GM12875 (cell line): ENCODE results near the gene AGAP1.

Experiments used
- H3K4me3 ChIP-seq: one replicate; pipeline ENCODE4 v1.5.1; 2011; ENCODE audit warnings: low read depth, low read length, control low read depth
- TF ChIP-seq, protein P1 (sequence below): IDR thresholded peaks from 2 replicates; pipeline ENCODE4 v1.5.1; 2011; ENCODE audit warnings: low read depth, mild to moderate bottlenecking, control low read depth, inconsistent platforms, low read length, moderate library complexity, borderline replicate concordance; ENCODE audit not compliant: insufficient read depth

The AGAP1 gene

GRCh38 chr2:236122236-236122635 is 628.4 kb downstream of the AGAP1 start:
- no peak overlapping the region for H3K4me3 ChIP-seq
- TF ChIP-seq, protein P1, sequence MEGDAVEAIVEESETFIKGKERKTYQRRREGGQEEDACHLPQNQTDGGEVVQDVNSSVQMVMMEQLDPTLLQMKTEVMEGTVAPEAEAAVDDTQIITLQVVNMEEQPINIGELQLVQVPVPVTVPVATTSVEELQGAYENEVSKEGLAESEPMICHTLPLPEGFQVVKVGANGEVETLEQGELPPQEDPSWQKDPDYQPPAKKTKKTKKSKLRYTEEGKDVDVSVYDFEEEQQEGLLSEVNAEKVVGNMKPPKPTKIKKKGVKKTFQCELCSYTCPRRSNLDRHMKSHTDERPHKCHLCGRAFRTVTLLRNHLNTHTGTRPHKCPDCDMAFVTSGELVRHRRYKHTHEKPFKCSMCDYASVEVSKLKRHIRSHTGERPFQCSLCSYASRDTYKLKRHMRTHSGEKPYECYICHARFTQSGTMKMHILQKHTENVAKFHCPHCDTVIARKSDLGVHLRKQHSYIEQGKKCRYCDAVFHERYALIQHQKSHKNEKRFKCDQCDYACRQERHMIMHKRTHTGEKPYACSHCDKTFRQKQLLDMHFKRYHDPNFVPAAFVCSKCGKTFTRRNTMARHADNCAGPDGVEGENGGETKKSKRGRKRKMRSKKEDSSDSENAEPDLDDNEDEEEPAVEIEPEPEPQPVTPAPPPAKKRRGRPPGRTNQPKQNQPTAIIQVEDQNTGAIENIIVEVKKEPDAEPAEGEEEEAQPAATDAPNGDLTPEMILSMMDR, result no peak

- TF ChIP-seq, protein P1, result no peak
These were observed 629.9 kb downstream of the AGAP1 start for GRCh38 chr2:236123716-236124115.

DNA sequence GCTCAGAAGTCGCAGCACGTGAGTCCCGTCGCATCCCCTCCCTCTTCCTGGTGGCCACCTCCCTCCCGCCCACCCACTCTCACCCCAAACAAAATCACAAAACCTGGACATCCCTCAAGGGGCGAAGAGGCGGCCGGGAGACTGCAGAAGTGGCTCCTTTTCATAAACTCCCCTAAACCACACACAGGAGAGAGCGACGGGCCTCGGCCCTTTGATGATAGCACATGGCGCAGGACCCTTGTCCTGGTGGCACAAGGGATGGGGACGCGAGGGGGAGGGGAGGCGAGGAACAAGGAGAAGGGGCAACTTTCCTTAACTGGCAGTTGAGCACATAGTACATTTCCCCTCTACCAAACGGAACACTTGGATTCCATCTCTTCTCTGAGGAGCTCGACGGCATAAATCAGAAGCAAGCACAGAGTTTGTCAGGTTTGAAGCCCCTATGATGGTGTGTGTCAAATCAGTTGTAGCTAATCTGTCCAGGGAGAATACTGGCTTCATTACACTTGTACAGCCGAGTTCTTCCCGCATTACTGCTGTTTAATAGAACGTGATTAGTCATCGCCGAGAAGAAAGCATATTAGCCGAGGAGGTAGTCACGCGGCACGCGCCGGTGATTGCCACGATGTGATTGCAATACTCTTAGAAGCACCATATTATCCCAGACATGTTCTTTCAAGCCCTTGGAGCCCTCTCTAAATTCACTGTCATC is 630.5 kb downstream of the AGAP1 start:
- TF ChIP-seq, protein P1, result no peak
- H3K4me3 ChIP-seq, result no peak overlapping the region

More at GRCh38 chr2:236123716-236124115, 629.9 kb downstream of the AGAP1 start:
- no peak overlapping the region for H3K4me3 ChIP-seq

DNA sequence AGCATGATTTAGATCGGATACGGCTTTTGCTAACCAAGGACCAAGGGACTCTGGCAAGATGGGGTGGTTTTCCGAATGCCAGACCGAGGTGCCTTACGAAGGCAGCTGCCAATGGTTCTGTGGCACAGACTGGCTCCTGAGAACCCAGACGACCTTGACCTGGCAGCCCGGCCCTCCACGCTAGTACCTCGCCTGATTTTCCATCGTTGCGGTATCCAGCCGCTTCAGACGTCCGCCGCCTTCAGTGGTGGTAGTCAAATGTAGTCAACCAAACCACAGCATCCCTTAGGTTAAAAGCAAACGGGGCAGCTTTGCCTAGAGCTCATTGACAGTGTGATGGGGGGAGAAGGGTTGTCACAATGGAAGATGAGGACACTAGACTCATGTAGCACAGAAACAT is 631.7 kb downstream of the AGAP1 start:
- TF ChIP-seq, protein P1, result no peak
- H3K4me3 ChIP-seq, result no peak overlapping the region

DNA sequence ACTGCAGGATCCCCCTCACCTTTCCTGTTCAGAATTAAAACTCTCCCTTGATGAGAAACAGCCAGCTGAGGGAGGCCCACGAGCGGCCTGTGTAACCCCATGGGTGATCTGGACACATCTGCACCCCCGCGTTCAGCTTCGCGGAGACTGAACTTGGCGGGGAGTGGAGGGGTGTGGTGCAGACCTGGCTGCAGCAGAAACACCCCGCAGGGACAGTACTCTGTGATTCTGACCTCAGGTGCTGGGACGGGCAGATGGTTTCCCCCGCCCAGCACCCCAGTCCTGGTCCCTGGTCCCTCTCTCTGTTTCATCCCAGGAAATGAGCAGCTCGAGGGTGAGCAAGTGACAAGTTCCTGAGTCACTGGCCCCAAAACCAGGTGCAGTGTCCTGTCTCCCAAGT is 633.2 kb downstream of the AGAP1 start:
- H3K4me3 ChIP-seq, result no peak overlapping the region
- TF ChIP-seq, protein P1, result no peak

DNA sequence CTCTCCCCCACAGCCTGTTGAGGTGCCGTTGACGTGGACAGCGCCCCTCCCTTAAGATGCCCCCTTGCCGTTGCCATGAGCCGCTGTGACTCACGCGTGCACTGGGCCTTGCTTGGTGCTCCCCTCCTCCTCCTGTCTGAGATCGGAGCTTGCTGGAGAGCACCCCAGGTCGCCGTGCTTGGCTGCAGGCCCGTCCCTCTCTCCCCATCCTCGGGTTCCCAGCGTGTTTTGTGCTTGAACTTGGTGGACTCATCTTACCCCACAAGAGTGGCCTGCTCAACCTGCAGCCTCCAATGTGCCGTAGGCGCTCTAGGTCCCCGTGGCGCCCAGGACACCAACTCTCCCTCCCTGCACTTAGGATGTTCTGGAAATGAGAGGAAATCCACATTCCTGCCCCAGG is 634.5 kb downstream of the AGAP1 start:
- TF ChIP-seq, protein P1, result no peak
- no peak overlapping the region for H3K4me3 ChIP-seq

DNA sequence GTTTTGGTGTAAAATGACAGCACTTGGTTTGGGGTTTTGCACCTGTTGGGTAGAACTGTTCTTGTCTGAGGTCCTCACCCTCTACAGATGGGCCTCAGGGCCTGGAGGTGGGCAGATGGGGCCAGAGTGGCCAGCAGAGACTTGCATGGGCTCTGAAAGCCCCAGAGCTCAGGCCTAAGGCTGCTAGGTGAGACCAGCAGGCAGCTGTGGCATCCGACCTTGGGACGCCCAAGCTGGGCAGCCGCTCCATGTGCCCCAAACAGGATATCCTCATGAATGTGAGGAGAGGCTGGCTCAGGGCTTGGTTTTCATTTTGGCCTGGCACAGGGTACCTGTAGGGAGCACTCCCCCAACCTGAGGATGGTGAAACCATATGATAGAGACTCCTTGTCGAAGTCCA is 636.1 kb downstream of the AGAP1 start:
- TF ChIP-seq, protein P1, result no peak
- H3K4me3 ChIP-seq, result no peak overlapping the region
